OCI-LY1 (cell line): ENCODE results near the gene SOS1.

ENCODE experiments used
- CTCF ChIP-seq: fragments of 200-600 bp; sonication (generic), shearing (Covaris generic); IDR thresholded peaks from 2 replicates; pipeline ENCODE4 v1.5.1; 2017; ENCODE audit warnings: mild to moderate bottlenecking, antibody characterized with exemption, low read length, moderate library complexity, mixed read lengths
- EZH2 ChIP-seq: fragments of 200-600 bp; sonication (generic), shearing (Covaris generic); IDR thresholded peaks from 2 replicates; pipeline ENCODE4 v1.8.0; 2017; ENCODE audit warnings: borderline replicate concordance, mixed run types, mild to moderate bottlenecking, antibody characterized with exemption, low read length, moderate library complexity, mixed read lengths

- TF ChIP-seq CTCF: no peak
- no peak for TF ChIP-seq EZH2
Measured at GRCh38 chr2:39150890-39151497, 30.1 kb upstream of the SOS1 start.
